ENCODE results near the gene WDR93.

DNA sequence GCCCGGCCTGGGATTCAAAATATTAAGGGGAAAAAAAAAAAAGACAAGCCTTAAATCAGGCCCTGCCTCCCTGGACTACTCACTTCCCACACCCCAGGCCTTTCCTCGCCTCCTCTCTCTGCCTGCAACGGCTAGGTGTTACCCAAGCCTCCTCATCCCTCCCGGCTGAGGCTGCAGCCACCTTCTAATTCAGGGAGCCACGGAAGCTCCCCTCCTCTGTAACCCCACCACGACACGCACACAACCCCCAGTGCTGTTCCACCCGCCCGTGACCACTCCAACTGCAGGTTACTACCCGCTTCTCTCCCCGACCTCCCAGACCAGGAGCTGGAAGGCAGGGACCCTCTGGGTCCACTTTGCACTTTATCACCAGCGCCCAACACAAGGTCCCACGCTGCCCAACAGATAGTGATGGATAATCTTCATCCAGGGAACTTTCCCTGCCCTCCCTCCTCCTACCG, 36.3 kb upstream of the WDR93 start:
- TF ChIP-seq USF2 (CRISPR knock-in tag; IDR thresholded peaks at IDR 0.05) (no peak), ZNF138 (CRISPR knock-in tag; conservative IDR thresholded peaks at IDR 0.05) (no peak), CTCF (IDR thresholded peaks at IDR 0.05) (no peak), USF1 (CRISPR knock-in tag; IDR thresholded peaks at IDR 0.05) (no peak)
- TF ChIP-seq, protein P1, sequence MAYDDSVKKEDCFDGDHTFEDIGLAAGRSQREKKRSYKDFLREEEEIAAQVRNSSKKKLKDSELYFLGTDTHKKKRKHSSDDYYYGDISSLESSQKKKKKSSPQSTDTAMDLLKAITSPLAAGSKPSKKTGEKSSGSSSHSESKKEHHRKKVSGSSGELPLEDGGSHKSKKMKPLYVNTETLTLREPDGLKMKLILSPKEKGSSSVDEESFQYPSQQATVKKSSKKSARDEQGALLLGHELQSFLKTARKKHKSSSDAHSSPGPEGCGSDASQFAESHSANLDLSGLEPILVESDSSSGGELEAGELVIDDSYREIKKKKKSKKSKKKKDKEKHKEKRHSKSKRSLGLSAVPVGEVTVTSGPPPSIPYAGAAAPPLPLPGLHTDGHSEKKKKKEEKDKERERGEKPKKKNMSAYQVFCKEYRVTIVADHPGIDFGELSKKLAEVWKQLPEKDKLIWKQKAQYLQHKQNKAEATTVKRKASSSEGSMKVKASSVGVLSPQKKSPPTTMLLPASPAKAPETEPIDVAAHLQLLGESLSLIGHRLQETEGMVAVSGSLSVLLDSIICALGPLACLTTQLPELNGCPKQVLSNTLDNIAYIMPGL (CRISPR knock-in tag; IDR thresholded peaks at IDR 0.05) = no peak

Data from WTC11 (cell line).